ENCODE data around the gene HECA.
"Not testable (repeated sequence)": the region's sequence is repeated elsewhere in the genome, so short reads cannot be mapped to it uniquely, and the experiment has no call there.

Gene HECA

DNA sequence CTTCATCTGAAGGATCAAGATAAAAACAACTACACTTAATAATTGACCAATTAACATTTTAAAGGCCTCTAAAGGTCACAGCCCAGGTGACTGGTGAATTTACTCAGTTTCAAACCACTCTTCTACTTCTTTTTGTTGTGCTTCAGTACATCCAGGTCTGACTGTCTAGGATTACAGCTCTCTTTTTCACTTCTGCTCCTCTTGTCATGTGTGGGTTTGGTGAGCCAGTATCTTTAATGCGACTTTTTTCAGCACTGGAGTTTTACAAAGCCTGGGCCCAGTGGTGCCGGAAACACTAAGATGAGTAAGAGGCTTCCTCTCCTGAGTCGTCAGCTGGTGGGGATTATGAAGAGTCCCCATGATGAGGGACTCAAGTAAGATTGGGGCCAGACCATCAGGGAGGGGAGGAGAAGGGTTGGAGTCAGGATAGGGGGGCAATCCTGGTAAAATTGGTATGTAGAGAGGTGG lies 27.0 kb downstream of the HECA start:
- DNase-seq: no peak

DNA sequence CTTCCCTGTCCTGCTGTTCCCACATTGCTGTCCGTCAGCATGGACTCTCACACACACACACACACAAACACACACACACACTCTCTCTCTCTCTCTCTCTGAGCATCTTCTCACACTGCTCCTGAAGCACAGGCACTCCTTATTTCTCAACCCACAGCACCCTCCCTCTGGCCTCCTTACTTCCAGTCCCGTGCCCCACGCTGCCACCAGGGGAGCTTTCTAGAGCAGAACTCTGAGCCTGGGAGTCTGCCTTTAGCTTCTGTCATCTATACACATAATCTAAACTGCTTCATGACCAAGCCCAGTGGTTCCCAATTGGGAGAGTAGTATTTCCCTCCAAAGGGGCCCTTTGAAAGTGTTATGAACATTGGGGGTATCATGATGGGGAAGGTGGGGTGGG lies 29.1 kb downstream of the HECA start:
- DNase-seq: no peak

DNA sequence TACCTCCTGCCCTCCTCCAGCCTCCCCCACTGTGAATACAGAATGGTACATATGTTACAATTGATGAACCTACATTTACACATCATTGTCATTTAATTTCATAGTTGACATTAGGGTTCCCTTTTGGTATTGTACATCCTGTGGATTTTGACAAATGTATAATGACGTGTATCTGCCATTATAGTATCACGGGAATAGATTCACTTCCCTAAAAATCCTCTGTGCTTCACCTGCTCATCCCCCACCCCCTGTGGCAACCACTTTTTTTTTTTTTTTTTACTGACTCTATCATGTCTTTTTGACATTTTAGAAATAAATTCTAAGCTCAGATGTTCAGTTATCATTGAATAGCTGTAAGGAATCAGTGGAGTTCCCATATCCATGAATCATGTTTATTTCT lies 30.4 kb downstream of the HECA start:
- no peak for DNase-seq

GRCh38 chr6:139166238-139166955 lies 31.5 kb downstream of the HECA start:
- DNase-seq: no peak

- DNase-seq: no peak
These were observed 32.1 kb downstream of the HECA start for GRCh38 chr6:139166956-139167313.

DNA sequence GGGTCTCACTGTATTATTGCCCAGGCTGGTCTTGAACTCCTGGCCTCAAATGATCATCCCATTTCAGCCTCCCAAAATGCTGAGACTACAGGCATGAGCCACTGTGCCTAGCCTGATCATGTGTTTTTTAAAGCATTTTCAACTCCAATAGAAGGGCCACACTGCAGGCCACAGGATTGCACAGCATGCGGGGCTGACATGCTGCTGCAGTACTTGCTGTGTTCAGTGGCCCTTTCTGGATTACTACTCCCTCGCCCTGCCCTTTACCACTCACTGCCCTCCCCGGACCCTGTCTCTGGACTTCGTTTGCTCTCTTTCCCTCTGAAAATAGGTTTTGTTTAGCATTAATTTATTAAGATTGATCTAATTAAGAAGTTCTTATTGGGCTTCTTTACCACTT lies 37.3 kb downstream of the HECA start:
- DNase-seq: no peak

DNA sequence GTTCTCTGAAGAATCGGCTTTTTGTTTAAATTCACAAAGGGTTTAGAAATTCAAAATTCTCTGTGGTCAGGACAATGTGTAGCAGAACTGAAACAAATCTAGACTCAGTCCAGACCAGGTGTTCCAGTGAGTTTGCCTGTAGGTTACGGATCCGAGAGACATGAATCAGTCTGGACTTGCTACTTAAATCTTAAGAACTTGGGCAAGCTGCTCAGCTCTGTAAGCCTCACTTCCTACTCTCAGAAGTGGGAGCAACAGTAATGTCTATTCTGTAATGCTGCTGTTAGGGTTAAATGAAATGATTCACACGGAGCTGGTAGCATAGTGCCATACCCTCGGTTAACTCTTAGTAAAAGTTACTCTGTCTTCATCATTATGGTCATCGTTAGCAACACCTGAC lies 37.7 kb downstream of the HECA start:
- DNase-seq: no peak

- DNase-seq: no peak
These were observed 38.3 kb downstream of the HECA start for GRCh38 chr6:139173172-139173571.

DNA sequence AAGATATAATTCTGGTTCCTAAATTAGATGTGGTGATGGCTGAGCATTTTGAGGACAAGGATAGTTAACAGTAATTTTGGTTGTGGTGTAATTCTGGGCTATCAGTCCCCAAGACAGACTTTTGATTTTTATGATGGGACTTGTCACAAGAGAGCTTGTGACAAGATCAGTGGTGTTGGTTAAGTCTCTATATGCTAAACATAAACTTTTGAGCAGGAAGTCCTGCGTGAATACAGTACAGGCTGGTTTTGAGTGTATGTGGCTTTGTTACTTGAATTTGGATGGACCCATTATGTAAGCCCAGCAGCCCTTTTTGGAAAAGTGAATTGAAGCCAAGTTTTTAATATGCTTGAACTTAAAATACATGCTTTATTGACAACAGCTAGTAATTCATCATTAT lies 38.9 kb downstream of the HECA start:
- no peak for DNase-seq

- no peak for DNase-seq
These were observed 40.1 kb downstream of the HECA start for GRCh38 chr6:139174961-139175360.

GRCh38 chr6:139175389-139175948 lies 40.6 kb downstream of the HECA start:
- DNase-seq: no peak

DNA sequence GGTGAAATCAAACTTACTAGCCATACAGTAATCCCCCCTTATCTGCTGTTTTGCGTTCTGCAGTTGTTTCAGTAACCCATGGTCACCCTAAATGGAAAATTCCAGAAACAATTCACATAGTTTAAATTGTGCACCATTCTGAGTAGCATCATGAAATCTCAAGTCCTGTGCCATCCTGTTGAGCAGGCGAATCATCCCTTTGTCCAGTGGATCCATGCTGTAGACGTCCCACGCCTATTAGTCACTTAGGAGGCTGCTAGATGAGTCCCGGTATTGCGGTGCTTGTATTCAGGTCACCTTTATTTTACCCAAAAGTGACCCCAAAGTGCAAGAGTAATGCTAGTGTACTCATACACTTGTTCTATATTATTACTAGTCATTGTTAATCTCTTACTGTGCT lies 46.4 kb downstream of the HECA start:
- no peak for DNase-seq

- DNase-seq: no peak
These were observed 49.2 kb downstream of the HECA start for GRCh38 chr6:139184047-139184446.

DNA sequence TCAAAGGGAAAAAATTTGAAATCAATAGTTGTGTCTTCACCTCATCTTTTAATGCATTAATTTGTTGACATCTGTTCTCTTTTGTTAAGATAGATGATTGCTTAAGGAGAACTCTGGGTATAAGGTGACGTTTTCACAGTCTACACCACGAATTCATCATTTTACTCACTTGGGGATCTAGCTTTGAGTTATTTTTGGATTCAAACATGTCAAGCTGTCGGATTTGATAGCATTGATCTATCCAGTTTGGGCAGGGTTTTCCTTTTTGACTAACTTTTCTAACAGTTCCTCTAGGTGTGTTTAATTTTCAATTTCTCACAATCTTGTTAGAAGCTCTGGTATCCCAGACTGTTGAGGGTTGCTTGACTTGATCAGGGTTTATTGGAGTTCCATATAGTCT lies 49.6 kb downstream of the HECA start:
- DNase-seq: no peak

GRCh38 chr6:139186242-139186641 lies 51.4 kb downstream of the HECA start:
- DNase-seq: no peak

GRCh38 chr6:139186692-139187091 lies 51.8 kb downstream of the HECA start:
- DNase-seq: no peak

- no peak for DNase-seq
These were observed 52.6 kb downstream of the HECA start for GRCh38 chr6:139187489-139187888.

DNA sequence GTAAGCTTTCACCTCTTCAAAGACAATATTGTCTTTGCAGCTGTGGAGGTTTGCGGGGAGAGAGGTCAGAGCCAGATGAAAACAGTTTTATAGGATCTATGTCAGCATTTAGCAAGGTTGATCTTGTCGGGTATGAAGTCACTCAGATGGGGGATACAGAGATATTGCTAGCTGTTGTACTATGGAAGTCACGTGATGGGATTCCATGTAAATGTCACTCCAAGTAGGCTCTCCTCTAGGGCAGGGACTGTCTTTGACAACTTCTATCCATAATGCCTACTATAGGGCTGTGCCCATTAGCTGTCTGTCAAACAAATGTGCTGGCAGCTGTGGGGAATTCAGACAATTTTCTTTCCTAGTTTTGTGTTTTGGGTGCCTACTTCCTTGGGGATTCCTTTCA lies 54.8 kb downstream of the HECA start:
- DNase-seq: no peak

GRCh38 chr6:139194740-139195139 lies 59.9 kb downstream of the HECA start:
- no peak for DNase-seq

DNA sequence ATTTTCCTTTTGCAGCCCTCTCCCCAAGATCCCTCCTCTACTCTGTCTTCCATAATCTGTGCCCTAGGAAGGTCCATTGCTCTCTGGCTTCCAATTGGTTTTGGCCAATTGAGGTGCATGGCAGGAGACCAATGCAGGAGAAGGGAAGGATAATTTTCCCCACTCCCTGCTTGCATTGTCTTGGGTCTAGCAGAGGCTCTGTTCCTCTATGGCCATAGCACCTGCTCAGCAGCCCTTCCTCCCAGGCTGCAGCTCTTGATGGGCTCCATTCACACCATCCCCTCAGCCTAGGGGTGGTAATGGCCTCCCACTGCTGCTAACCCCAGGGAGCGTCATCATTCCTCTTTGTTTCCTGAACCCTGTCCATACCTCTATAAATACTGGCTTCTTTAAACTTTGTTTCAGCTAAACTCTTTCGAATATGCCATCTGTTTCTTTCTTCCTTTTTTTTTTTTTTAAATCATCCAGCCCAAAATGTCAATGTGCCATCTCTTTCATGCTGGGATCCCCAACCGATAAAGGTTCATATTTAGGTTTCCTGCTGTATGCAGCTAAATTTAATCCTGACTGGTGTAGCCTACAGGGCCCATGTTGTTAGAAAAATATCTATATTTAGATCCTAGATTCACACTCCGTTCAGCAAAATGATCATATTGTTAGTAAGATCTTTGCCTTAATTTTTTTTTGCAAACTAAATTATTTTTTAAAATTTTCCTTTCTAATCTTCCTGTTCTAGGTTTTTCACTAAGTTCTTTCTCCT lies 63.8 kb downstream of the HECA start:
- no peak for DNase-seq

DNA sequence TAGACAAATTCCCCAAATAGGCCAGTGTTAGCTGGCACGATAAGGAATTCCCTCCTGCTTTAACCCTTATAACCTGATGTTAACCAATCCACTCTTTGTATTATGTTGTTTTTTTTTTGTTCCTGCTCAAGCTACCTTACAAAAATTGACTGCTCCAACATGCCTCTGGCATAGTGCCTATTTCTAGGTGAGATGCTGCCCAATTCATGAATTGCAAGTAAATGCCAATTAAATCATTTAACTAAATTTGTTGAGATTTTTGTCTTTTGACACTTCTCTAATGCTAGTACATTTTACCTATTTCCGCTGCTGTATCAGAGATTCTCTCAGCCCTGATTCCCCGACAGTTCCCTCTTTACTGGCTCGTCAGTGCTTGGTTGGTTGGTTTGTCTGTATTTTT lies 66.5 kb downstream of the HECA start:
- DNase-seq: no peak

GRCh38 chr6:139204978-139205377 lies 70.1 kb downstream of the HECA start:
- DNase-seq: no peak

DNA sequence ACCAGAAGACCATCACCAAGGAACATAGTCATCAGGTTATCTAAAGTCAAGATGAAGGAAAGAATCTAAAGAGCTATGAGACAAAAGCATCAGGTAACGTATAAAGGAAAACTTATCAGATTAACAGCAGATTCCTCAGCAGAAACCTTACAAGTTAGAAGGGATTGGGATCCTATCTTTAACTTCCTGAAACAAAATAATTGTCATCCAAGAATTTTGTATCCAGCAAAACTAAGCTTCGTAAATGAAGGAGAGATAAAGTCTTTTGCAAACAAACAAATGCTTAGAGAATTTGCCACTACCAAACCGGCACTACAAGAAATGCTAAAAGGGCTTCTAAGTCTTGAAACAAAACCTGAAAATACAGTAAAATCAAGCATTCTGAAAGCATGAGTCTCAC lies 71.0 kb downstream of the HECA start:
- no peak for DNase-seq

DNA sequence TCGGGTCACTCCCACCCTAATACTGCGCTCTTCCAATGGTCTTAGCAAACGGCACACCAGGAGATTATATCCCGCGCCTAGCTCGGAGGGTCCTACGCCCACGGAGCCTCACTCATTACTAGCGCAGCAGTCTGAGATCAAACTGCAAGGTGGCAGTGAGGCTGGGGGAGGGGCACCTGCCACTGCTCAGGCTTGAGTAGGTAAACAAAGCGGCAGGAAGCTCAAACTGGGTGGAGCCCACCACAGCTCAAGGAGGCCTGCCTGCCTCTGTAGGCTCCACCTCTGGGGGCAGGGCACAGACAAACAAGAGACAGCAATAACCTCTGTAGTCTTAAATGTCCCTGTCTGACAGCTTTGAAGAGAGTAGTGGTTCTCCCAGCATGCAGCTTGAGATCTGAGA lies 75.9 kb downstream of the HECA start:
- DNase-seq: not testable (repeated sequence)
